ENCODE data around the gene CD164. TPM values are rescaled to one million over a fixed set of nuclear protein-coding genes. Genes with fewer than 3 reads are reported as not detected.

CD164 gene
- total and polyA plus RNA-seq, 12 donors: 88.5 to 180 (median 130) TPM

- WGBS, 2 donors: 63 to 64% methylated on average over 8 of the region's 8 CpGs
- Histone ChIP-seq H3K4me3 (no peak overlapping the region), H3K27me3 (no peaks in the 10 kb centered on the region), H3K4me1 (peaks cover 0 to 37% (median 0%) of the 10 kb centered on the region in 9 donors), H3K9me3 (no peaks in the 10 kb centered on the region), H3K27ac (no peak overlapping the region), H3K36me3 (no peaks in the 10 kb centered on the region)
- no peak for TF ChIP-seq CTCF (IDR thresholded peaks at IDR 0.05)
- intact Hi-C loops (cut with DNase I): no loop called here
- DNase-seq: no peak
- ATAC-seq: no peak
Observed at GRCh38 chr6:109325400-109325801, 56.9 kb downstream of the CD164 start.

- H3K4me1 ChIP-seq: peaks cover 0 to 37% (median 4%) of the 10 kb centered on the region in 9 donors
- 73 to 74% methylated on average over 5 of the region's 5 CpGs for WGBS, 2 donors
- no peaks in the 10 kb centered on the region for H3K9me3 ChIP-seq
- H3K36me3 ChIP-seq: no peaks in the 10 kb centered on the region
- TF ChIP-seq CTCF (IDR thresholded peaks at IDR 0.05): no peak
- ATAC-seq (peak in 1 of 8 donors; percentile 25), DNase-seq (no peak)
- no peaks in the 10 kb centered on the region for H3K27me3 ChIP-seq
- intact Hi-C loops (cut with DNase I): no loop called here
- no peak overlapping the region for H3K4me3 ChIP-seq
- peak overlapping the region in 1 of 10 donors; percentile 73 for H3K27ac ChIP-seq
Observed at GRCh38 chr6:109323241-109323640, 59.0 kb downstream of the CD164 start.

- intact Hi-C loops (cut with DNase I): no loop called here
- DNase-seq (peak in 1 of 2 donors; percentile 43), ATAC-seq (peak; percentile 41 to 84 (median 76))
- H3K4me3 ChIP-seq: no peak overlapping the region
- H3K27me3 ChIP-seq: no peaks in the 10 kb centered on the region
- peaks cover 0 to 37% (median 4%) of the 10 kb centered on the region in 9 donors for H3K4me1 ChIP-seq
- no peak for TF ChIP-seq CTCF (IDR thresholded peaks at IDR 0.05)
- 62 to 77% methylated on average over 2 of the region's 2 CpGs for WGBS, 2 donors
- no peaks in the 10 kb centered on the region for H3K9me3 ChIP-seq
- H3K27ac ChIP-seq: peak overlapping the region in 1 of 10 donors; percentile 73
- no peaks in the 10 kb centered on the region for H3K36me3 ChIP-seq
Observed at GRCh38 chr6:109322825-109323224, 59.4 kb downstream of the CD164 start.

GRCh38 chr6:109321752-109322151, 60.5 kb downstream of the CD164 start:
- Histone ChIP-seq H3K27ac (no peak overlapping the region), H3K27me3 (no peaks in the 10 kb centered on the region), H3K36me3 (no peaks in the 10 kb centered on the region), H3K4me3 (no peak overlapping the region), H3K4me1 (peaks cover 0 to 37% (median 4%) of the 10 kb centered on the region in 9 donors), H3K9me3 (no peaks in the 10 kb centered on the region)
- DNase-seq: no peak
- TF ChIP-seq CTCF (IDR thresholded peaks at IDR 0.05): no peak
- WGBS, 2 donors: 90 to 97% methylated on average over 8 of the region's 8 CpGs
- no peak for ATAC-seq
- intact Hi-C loops (cut with DNase I): no loop called here
